Activated CD4-positive, alpha-beta T cell treated with anti-CD3 and anti-CD28 coated beads for 48 hours (primary cell): ENCODE measurements around the gene ARSJ.
"Not testable (repeated sequence)": the region's sequence is repeated elsewhere in the genome, so short reads cannot be mapped to it uniquely, and the experiment has no call there.

Experiments
- DNase-seq: peaks from one replicate; pipeline ENCODE4 v3.0.0-alpha.2; 2020

Gene ARSJ

DNA sequence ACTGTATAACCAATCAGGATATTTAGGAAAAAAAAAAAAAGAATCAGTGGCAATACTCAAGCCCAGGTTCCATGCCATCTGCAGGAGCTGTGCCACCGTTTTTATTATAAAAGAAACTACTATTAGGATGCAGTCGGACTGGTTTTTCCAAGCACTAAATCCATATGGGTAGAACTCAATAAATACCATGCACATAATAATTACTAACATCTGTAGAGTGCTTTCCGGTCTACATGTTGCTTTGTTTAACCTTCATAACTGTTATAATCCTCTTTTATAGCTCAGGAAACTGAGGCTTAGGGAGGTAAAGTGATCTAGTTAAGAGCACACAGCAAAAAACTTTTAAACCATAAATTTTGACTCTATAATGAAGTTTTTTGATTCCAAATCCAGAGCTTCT lies 24.0 kb downstream of the ARSJ start:
- DNase-seq = no peak

DNA sequence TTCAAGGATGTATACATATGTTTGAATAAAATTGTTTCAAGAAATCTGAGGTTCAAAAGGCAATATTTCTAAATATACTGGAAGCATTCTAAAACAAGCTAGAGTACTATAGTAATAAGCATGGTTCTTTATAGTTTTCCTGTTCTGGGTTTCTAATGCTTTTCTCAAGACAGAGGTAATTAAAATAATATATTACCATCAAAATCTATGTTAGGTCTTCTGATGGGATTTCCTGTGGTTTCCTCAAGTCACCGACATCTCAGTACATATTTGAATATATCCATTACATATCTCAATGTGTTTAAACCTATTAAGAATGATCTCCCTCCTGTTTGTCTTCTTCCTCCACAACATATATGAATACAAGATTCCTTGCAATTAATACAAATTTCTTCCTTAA lies 25.6 kb downstream of the ARSJ start:
- no peak for DNase-seq

DNA sequence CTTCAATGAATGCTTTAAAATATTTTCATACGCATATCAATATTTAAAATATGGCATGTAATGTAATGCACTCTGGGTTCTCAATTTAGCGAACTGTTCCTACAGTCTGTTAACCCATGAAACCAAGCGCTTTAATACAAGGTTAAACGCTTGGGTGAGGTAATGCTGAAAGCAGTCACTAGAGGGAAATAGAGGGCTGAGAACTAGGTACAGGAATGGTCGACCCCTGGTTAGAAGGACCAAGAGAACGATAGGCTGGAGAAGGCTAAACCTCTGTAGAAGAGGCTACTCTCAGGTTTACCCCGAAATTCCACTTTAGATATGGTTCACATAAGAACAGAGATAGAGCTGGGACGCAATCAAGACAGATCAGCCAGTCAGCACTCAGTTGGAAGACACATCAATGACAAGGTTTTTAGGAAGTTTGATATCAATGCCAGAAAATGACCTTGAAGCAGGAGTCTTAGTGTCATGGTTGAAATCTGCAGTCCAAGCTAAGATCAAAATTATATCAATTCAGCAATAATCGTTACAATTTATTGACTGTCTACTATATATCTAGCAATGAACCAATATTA lies 26.9 kb downstream of the ARSJ start:
- DNase-seq = peak; percentile 25

DNA sequence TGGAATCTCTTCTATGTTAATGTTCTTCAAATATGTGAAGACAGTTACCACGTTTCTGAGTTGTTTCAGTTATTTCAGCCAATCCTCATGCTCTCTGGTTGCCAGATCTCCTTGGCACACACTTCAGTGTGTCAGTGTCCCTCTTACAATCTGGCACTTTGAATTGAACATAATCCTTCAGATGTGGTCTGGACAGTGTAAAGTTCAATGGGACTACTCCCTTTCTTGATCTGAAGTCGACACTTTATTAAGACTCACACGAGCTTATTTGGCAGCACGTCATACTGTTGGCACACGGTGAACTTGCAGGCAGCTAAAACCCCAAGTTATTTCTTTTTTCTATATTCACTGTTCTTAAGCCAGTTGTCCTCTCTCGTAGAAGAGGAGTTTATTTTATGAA lies 28.2 kb downstream of the ARSJ start:
- DNase-seq = no peak

DNA sequence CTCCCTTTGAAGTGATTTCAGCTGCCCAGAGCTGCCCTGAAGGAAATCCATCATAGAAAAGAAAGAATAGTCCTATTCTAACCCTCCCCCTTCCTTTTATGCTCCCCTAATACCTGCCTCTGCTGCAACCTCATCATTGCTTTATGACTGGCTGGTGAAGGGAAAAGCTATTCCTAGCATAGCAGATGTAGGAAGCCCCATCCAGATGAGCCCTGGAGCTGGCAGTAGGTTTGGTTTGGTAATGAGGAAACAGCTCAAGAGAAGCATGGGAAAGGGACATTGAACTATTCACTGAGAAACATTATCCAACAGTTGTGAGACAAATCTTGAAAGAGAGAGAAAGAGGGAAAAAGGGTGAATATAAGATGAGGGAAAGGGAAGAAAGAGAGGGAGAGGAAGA lies 29.2 kb downstream of the ARSJ start:
- DNase-seq = no peak

DNA sequence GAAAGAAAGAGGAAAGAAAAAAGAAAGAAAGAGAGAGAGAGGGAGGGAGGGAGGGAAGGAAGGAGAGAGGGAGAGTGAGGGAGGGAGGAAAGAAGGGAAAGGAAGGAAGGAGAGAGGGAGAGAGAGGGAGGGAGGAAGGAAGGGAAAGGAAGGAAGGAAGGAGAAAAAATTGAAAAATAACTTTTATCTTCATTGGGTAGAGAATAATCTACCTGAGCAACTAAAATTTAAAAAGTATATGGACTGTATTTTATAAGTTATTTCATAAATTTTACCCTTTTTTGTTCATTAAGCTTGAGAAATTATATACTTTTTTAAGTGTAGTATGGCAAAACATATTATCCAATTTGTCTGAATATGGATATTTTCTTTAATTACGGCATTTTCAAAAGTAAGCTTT lies 32.0 kb downstream of the ARSJ start:
- DNase-seq = no peak

DNA sequence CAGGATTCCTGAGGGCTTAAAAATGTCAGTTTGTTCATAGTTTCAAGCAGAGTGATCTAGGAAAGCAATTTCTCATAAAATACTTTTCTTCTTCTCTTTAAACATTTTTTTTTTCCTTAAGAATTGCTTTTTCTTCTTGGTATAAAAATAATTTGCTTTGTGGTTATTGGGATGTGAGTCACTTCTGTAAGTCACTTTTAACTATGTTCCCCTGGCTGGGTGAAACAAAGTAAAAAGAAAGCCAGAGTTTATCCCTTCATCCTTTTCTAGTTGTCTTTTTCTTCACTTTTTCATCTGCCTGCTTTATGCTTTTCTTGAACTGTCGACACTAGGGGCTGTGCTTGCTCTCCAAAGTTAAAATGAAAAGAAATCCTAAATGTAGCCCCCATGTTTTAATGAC lies 33.5 kb downstream of the ARSJ start:
- DNase-seq = no peak

DNA sequence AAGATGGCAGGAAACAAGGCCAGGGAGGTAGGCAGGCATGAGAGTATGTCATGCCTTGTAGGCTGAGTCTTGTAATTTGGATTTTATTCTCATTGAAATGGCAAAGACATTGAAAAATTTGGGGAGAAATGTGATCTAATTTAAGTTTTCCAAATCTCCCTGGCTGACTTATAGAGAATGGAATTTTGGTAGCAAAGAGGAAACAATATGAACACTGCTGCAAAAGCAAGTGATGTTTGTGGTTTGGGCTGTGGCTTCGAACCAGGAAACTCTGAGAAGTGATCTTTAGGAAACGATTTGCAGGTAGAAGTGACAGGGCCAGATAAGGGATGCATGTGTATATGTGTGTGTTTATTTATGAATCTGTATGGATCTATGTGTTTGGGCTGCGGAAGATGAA lies 35.6 kb downstream of the ARSJ start:
- DNase-seq = no peak

DNA sequence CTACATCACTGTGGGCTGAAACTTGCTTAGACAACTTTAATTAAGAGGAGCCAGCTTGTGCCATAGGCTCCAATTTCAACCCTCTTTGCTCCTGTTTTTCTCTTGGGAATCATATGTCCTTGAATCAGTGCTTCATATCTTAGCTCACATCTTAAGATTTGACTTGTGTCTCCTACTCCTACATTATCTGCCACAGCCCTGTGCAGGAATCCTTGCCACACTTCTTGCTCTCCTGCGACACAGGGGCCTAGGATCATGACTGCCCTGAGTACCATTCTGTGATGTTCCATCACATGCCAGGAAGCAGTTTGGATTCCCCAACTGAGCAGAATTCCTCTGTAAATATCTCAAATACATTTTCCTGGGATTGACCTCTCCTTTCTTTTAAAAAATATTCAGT lies 36.4 kb downstream of the ARSJ start:
- no peak for DNase-seq

DNA sequence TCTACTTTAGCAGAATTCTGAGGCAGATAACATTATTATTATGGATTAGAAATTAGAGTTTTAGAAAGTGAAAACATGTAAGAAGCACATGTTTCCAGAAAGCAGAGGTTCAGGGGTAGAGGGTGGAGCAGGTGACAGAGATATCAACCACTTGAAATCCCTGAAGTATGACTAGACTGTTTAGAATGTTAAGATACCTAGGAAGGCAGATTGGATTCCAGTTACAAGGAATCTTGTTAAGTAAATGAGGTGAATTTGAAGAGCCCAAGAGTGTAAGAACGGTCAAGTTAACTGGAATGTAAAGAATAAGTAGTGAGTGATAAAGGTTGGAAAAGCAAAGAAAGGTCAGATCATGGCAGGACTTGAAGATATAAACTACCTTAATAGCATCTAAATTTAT lies 37.6 kb downstream of the ARSJ start:
- DNase-seq = no peak

DNA sequence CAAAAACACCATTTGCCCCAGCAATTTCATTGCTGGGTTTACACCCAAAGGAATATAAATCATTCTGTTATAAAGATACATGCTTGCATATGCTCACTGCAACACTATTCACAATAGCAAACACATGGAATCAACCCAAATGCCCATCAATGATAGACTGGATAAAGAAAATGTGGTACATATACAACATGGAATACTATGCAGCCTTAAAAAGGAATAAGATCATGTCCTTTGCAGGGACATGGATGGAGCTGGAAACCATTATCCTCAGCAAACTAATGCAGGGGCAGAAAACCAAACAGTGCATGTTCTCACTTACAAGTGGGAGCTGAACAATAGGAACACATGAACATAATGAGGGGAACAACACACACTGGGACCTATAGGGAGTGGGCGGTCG lies 39.3 kb downstream of the ARSJ start:
- DNase-seq = not testable (repeated sequence)

DNA sequence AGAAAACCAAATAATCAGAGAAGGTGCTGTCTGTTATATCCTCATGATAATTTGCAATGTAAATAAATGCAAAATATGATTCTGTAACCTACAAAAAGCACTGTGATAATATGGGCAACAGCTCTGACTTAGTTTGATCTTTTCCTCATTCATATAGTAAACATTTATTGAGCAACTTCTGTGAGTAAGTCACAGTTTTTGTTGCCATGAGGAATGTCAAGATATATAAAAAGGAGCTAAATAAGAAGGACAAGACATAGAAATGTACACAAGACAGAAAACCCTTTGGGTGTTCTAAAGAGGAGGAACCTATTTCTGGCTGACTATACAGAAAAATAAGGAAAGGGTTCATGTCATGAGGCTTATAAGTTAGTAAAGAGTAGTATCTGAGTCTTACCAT lies 44.3 kb downstream of the ARSJ start:
- DNase-seq = no peak

DNA sequence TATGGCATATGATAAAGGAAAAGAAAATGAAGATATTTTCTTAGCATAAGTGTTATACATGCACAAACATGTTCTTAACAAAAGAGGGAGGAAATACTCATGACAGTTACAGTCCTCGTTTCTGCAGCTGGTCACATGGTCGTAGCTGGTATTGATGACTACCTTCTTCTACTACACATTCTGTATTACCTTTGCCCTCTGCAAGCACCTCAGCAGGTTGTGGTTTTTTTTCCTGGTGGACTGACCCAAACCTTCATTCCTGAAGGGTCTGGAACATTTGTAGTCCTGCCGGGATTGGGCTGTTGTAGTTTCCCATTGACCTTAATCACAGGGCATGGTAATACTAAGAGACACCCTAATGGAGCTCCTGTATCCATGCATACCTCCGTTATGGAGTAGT lies 54.7 kb downstream of the ARSJ start:
- DNase-seq = not testable (repeated sequence)

DNA sequence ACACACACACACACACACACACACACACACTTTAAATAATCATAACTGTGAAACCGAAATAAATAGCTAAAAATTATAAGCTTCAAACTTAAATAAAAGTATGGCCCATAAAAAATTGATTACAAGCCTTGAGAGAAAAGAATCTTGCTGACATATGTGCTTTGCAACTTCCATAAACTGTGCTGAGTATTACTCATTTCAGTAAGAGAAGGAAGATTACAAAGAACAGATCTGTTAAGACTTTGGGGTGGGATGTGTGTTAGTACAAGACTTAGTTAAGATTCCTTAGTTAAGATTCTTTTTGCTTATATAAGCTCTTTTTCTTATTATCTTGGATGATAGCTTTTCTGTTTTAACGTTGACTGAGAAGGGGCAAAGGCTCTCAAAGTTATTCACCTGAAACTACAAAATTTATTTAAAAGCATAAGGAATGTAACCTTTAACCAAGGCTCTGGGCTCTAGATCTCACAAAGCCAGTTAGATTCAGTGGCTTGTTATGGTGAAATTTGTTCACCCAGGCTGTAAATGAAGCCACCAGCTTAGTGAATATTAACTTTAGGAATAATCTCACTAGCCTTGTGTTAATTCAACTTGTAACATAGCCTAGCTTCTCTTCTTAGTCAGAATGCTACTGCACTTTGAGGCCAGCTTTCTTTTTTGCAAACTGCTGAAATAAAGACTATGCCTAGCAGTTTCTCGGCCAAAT lies 58.2 kb downstream of the ARSJ start:
- no peak for DNase-seq

DNA sequence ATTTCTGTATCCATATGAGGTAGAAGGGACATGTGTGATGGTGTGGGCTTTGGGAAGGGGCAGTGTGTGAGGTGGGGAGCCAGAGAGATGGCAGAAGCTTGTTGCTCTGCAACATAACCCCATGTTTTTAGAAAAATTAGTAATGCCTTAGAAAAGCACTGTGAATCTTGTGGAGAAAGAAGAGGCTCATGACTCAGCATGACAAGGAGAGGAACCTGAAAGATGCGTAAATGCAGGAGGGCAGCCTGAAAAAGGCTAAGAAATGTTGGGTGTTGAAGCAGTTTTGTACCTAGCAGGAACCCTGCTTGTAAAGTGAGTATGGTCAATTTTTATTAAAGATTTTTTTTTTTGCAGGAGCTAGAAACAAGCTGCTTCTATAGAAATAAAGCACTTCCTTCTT lies 59.8 kb downstream of the ARSJ start:
- DNase-seq = no peak

DNA sequence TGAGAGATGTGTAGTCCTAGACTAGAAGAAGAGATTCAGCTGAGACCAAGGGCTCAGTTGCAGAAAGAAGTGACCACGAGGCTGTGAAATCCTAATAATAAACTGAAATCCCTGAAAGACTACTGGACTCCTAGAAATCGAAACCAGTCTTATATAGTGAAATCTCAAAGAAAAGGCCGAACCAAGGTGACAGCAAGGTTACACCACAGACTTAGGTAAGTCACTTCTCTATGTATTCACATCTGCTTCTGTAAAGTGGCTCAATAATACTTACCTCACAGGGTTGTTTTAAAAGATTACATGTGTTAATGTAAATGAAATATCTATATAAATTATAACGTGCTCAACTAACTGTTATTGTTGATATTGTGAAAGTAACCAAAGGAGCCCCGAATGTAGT lies 60.3 kb downstream of the ARSJ start:
- DNase-seq = no peak

DNA sequence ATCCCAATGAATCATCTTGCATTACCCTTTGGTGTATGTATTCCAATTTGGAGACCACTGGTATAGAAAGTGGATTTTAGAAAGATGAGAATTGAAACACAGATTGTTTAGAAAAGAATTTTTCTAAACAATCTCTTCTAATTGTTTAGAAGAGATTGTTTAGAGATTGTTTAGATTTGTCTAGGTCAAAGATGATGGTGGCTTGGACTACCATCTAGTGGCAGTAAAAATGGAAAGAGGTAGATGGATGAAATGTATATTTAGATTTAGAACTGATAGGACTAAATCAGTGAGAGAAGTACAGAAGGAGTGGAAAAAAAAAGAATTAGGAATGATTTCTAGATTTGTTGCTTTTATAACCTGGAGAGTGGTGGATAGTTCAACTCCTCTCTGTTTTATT lies 70.6 kb downstream of the ARSJ start:
- DNase-seq = no peak

DNA sequence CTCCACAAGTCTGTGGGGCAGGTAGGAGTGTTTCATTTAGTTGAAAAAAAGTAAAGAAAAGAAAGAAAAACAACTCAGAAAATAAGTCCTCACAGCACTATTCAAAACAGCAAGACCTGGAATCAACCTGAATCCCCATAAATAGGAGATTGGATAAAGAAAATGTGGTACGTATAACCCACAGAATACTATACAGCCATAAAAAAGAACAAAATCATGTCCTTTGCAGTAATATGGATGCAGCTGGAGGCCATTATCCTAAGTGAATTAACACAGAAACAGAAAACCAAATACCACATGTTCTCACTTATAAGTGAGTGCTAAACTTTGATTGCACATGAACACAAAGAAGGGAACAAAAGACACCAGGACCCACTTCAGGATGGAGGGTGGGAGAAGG lies 71.9 kb downstream of the ARSJ start:
- DNase-seq = no peak

DNA sequence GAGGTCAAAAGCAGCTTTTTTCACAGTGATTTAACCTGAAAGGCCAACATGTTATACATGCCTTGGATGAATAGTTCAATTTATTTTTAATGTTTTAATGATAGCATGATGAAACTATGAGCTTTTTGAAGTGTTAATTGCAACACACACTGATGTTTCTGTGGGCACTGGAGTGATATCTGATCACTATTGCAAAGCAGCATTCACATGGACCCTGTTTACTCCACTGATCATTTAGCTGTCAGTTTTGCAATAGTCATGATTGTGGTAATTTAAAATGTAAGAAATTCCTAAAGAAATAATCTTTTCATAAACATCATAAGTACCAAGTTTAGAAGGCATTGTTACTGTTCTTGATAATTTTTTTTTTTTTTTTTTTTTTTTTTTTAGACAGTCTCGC lies 74.1 kb downstream of the ARSJ start:
- DNase-seq = no peak

DNA sequence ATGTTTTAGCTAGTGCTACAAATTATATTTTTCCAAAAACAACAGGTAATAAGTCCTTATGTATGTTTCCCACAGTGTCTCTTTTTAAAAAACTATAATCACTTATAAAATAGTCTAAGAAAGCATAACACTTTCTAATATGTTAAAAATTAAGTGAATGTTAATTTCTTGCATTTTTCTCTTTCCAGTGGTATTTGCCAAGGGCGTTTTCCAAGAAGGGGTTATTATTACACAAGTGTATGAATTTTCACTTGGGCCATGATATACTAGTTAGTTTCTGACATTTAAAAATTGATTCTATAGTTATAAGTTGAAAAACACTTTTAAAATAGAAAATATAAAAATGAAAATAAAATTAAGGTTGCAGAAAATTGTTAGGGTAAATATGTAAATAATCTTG lies 74.6 kb downstream of the ARSJ start:
- DNase-seq = no peak

DNA sequence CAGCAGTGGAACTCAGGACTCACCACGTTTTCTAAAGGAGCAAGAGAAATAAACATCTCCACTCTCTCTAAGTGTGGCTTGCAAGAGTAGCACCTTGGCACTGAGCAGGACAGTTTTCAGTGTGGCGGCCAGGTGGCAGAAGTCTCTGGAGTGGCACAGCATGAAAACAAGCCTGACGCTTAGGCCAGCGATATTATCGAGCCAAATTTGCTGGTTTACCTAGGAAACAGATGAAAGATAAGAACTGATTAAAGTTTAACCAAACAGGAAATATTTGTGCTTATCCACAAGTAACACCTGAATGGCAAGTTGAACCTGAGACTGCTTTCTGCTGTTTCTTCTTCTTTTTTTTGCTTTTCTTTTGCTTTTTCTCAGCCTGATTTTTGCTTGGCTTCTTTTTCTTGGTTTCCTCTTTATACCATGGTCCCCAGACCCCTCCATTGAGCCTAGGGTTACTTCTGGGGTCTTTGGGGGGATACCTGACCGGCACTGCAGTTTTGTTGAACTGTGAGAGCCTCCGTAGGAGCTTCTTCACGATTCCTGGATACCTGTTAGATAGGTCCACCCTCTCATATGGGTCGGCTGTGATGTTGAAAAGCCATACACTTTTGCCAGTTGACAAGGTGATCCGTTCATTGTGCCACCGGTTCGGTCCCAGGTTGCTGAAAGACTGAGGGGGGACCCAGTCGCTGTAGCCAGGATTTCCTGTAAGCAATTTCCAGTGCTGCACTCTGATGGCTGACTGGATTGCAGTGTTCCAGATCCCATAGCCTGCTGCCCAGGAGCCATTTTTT lies 77.3 kb downstream of the ARSJ start:
- peak; percentile 73 for DNase-seq

DNA sequence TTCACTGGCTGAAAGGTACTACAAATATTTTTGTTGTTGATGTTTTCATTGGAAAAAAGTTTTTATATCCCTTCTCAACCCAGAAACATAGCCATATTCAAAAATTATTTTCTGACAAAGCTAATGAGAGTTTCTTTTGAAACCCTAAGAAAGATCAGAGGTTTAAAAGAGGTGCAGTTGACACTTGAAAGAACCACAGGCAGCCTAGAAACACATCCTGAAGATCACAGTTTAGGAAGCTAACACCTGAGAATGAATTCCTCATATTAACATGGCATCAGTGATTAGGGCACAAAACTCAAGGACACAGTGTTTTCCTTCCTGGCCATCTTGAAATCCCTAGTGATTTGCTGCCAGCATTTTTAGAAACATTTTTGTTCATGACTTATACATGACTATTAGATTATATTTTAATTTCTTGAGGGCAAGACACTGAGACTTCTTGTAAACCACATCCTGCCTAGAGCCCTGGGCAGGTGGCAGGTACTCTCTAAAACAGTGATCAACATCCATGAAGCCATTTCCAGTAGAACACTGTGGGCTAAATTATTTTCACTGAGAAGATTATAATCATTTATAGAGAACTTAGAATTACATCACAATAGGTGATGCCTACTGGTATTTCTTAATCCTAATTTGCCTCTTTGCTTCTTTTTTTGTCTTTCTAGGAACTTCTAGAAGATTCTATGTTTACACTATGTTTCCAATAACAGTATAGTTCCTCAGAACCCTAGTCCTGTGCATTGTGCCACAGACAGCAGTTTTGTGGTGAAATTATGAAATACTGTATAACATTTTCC lies 80.0 kb downstream of the ARSJ start:
- DNase-seq = no peak

DNA sequence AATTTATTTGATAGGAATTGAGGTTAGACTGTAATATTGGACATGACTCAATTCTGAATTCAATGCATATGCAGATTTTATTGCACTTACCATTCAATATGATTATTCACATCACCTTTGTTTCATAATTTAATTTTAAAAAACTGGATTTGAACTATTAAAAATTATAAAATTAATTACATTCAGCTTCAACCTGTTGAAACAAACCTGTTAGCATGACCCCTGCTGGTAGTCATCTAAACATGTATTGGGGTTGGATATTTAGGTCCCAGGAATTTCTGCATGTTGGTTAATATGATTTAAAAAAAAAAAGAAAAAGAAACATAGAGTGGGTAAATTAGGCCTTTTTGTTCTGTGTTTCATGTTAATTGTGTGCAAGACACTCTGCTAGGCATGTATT lies 85.9 kb downstream of the ARSJ start:
- no peak for DNase-seq

DNA sequence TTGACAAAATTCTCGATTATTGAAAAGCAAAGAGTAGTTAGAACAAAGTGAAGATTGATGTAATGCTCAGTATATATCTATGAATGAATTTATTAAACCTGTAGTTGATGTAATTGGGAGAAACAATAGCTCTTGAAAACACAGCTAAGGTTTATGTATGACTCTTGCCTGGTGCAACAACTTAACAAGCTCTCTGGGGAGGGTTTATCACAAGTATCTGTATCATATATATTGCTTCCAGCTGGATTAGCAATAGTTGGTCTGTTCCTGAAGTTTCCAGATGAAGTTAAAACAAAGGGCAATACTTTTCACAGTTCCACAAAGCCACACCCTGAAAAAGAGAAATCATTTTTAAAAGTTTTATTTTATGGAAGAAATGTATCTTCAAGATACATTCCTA lies 91.4 kb downstream of the ARSJ start:
- no peak for DNase-seq
